Measurements from ENCODE around the gene SRPK1. TPM values are rescaled to one million over a fixed set of nuclear protein-coding genes. Genes with fewer than 3 reads are reported as not detected.

The SRPK1 gene
- total and polyA plus RNA-seq, 4 donors: 9.6 to 78.9 (median 23.6) TPM

DNA sequence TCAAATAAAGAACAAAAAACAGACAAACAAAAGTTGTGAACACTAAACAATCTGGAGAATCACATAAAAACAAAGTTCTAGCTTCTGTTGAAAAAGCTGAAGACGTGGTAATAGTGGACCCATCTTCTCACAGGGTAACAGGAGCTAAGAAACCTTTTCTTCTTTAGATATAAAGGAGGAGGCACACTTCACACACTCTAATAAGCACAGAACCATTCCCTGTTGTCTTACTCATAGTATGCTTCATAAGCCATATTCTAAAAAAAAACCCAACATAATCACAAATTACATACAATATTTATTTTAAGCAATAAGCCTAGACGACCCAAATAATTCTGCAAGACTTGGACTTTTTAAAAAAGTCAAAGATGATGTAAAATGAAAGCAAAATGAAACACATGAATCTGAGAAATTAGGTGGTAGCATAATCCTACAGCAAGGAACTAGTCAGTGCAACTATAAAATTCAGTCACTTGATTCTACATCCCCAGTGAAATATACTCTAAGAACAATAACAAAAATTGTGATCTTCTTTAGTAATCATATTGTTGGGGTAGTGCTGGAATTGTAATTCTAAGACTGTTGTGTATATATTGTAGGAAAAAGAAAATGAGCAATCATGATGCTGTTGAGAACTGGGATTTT, 15.6 kb downstream of the SRPK1 start:
- no peak for TF ChIP-seq CTCF (IDR thresholded peaks at IDR 0.05; ENCODE audit: control extremely low read depth, extremely low read depth)
- ATAC-seq (ENCODE audit: insufficient read depth, low FRiP score): no peak
- 70 to 81% methylated on average over 2 of the region's 2 CpGs for WGBS, 2 donors
- Histone ChIP-seq H3K9ac (ENCODE audit: insufficient read depth in 1 of 2, low read length in 2 of 2) (no peak overlapping the region), H3K9me3 (ENCODE audit: control insufficient read depth in 4 of 4, insufficient read depth in 3 of 4, low read length in 3 of 4) (peaks cover 0 to 3% (median 1%) of the 10 kb centered on the region in 4 donors), H3K36me3 (ENCODE audit: control insufficient read depth in 4 of 4, insufficient read depth in 4 of 4, low read length in 4 of 4) (peaks cover 0 to 13% (median 4%) of the 10 kb centered on the region in 4 donors), H3K27me3 (ENCODE audit: control insufficient read depth in 3 of 3, insufficient read depth in 3 of 3, low read length in 2 of 3) (no peaks in the 10 kb centered on the region), H3K4me3 (no peak overlapping the region), H3K4me1 (ENCODE audit: control insufficient read depth in 5 of 5, insufficient read depth in 5 of 5, low read length in 5 of 5) (peaks cover 0 to 4% (median 0%) of the 10 kb centered on the region in 5 donors), H3K27ac (ENCODE audit: low read depth in 1 of 2, low read length in 1 of 2) (no peak overlapping the region)
- no peak for DNase-seq

- WGBS, 2 donors: 95 to 96% methylated on average over 4 of the region's 4 CpGs
- Histone ChIP-seq H3K27ac (ENCODE audit: low read depth in 1 of 2, low read length in 1 of 2) (no peak overlapping the region), H3K9me3 (ENCODE audit: control insufficient read depth in 4 of 4, insufficient read depth in 3 of 4, low read length in 3 of 4) (no peaks in the 10 kb centered on the region), H3K4me1 (ENCODE audit: control insufficient read depth in 5 of 5, insufficient read depth in 5 of 5, low read length in 5 of 5) (peaks cover 0 to 5% (median 0%) of the 10 kb centered on the region in 5 donors), H3K4me3 (no peak overlapping the region), H3K27me3 (ENCODE audit: control insufficient read depth in 3 of 3, insufficient read depth in 3 of 3, low read length in 2 of 3) (no peaks in the 10 kb centered on the region), H3K9ac (ENCODE audit: insufficient read depth in 1 of 2, low read length in 2 of 2) (no peak overlapping the region), H3K36me3 (ENCODE audit: control insufficient read depth in 4 of 4, insufficient read depth in 4 of 4, low read length in 4 of 4) (peaks cover 0 to 10% (median under 1%) of the 10 kb centered on the region in 4 donors)
- DNase-seq: no peak
- no peak for ATAC-seq (ENCODE audit: insufficient read depth, low FRiP score)
- TF ChIP-seq CTCF (IDR thresholded peaks at IDR 0.05; ENCODE audit: control extremely low read depth, extremely low read depth): no peak
These were observed 17.2 kb downstream of the SRPK1 start for GRCh38 chr6:35903679-35904078.

- Histone ChIP-seq H3K36me3 (ENCODE audit: control insufficient read depth in 4 of 4, insufficient read depth in 4 of 4, low read length in 4 of 4) (peaks cover 0 to 7% (median 0%) of the 10 kb centered on the region in 4 donors), H3K27ac (ENCODE audit: low read depth in 1 of 2, low read length in 1 of 2) (no peak overlapping the region), H3K9me3 (ENCODE audit: control insufficient read depth in 4 of 4, insufficient read depth in 3 of 4, low read length in 3 of 4) (no peaks in the 10 kb centered on the region), H3K9ac (ENCODE audit: insufficient read depth in 1 of 2, low read length in 2 of 2) (no peak overlapping the region), H3K4me1 (ENCODE audit: control insufficient read depth in 5 of 5, insufficient read depth in 5 of 5, low read length in 5 of 5) (peaks cover 0 to 3% (median 0%) of the 10 kb centered on the region in 5 donors), H3K4me3 (no peak overlapping the region), H3K27me3 (ENCODE audit: control insufficient read depth in 3 of 3, insufficient read depth in 3 of 3, low read length in 2 of 3) (no peaks in the 10 kb centered on the region)
- no peak for ATAC-seq (ENCODE audit: insufficient read depth, low FRiP score)
- no peak for DNase-seq
- 90 to 98% methylated on average over 4 of the region's 4 CpGs for WGBS, 2 donors
- TF ChIP-seq CTCF (IDR thresholded peaks at IDR 0.05; ENCODE audit: control extremely low read depth, extremely low read depth): no peak
These were observed 20.4 kb downstream of the SRPK1 start for GRCh38 chr6:35900448-35900847.

Measured in lung (tissue), 12 donors.